ENCODE measurements around the gene EXTL2. TPM values are rescaled to one million over a fixed set of nuclear protein-coding genes. Genes with fewer than 3 reads are reported as not detected.
A peak's percentile ranks its signal among the peaks of the same experiment; 100 is the strongest.

EXTL2 gene
- total RNA-seq, 2 experiments from 2014 or later, result 2.4 to 3.5 TPM

DNA sequence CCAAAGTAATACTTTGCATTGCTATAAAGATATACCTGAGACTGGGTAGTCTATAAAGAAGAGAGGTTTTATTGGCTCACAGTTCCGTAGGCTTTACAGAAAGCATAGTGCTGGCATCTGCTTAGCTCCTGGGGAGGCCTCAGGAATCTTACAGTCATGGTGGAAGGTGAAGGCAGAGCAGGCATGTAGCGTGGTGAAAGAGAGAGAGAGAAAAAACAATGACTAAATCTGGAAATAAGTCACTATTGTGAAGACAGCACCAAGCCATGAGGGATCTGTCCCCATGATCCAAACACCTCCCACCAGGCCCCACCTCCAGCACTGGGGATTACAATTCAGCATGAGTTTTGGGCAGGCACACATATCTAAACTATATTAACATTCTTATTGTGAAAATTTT, 31.6 kb upstream of the EXTL2 start:
- POLR2A ChIA-PET, result no interaction called here
- H3K36me3 Mint-ChIP-seq (ENCODE audit: low read depth), result peaks cover 33% of the 10 kb centered on the region
- no peak overlapping the region for H3K27ac Mint-ChIP-seq
- CTCF ChIA-PET, result no interaction called here
- DNase-seq, result no peak
- H3K4me1 Mint-ChIP-seq, result peaks cover 40% of the 10 kb centered on the region
- no peaks in the 10 kb centered on the region for H3K27me3 Mint-ChIP-seq
- H3K9me3 Mint-ChIP-seq, result peaks cover 9% of the 10 kb centered on the region
- no peak overlapping the region for H3K4me3 Mint-ChIP-seq

GRCh38 chr1:100924991-100925390, 30.3 kb upstream of the EXTL2 start:
- H3K27ac Mint-ChIP-seq, result peak overlapping the region; percentile 69
- CTCF ChIA-PET, result interaction anchor here (1.6 kb wide), 1 partner anchor 17 kb away, joined by 3 read pairs; no protein-coding TSS in a partner anchor
- H3K4me3 Mint-ChIP-seq, result no peak overlapping the region
- peaks cover 30% of the 10 kb centered on the region for H3K36me3 Mint-ChIP-seq (ENCODE audit: low read depth)
- POLR2A ChIA-PET, result no interaction called here
- H3K9me3 Mint-ChIP-seq, result peaks cover 9% of the 10 kb centered on the region
- no peaks in the 10 kb centered on the region for H3K27me3 Mint-ChIP-seq
- DNase-seq, result no peak
- peaks cover 37% of the 10 kb centered on the region for H3K4me1 Mint-ChIP-seq

GRCh38 chr1:100924212-100924611, 29.6 kb upstream of the EXTL2 start:
- DNase-seq, result no peak
- Mint-ChIP-seq H3K27ac (peak overlapping the region; percentile 67), H3K36me3 (ENCODE audit: low read depth) (peaks cover 27% of the 10 kb centered on the region), H3K27me3 (no peaks in the 10 kb centered on the region), H3K4me1 (peaks cover 30% of the 10 kb centered on the region), H3K4me3 (no peak overlapping the region), H3K9me3 (peaks cover 9% of the 10 kb centered on the region)
- CTCF ChIA-PET, result interaction anchor here (1.6 to 1.7 kb wide), 2 partner anchors 18 to 314 kb away, joined by 3 to 4 read pairs; no protein-coding TSS in a partner anchor
- POLR2A ChIA-PET, result no interaction called here

DNA sequence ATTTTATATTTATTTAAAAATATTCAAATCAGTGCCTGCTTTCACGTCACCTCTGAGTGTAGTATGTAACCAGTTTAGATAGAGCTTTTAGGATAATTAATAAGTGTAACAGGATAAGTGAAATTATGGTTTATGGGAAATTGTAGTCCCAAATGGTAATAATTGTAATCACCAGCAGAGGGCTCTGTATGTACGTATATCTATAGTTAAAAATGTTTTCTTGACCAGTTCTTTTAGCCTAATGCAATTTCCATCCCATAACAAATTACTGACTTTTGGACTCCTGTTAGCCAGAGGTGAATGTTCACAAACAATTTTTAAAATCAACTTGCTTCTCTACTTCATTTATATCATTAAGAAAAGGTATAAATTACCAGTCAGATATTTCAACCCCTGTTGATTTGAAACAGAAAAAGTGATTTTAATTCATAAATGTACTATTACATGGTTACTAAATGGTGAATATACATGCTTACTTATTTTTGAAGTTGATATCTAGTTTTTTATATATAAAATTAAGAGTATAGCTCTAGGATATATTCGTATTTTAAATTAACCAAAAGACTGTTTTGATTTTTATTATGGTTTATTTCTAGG, 26.6 kb upstream of the EXTL2 start:
- POLR2A ChIA-PET, result no interaction called here
- CTCF ChIA-PET, result interaction anchor here (1.0 kb wide), 1 partner anchor 316 kb away, joined by 3 read pairs; the partner anchor contains the start of gene S1PR1
- Mint-ChIP-seq H3K4me3 (no peak overlapping the region), H3K36me3 (ENCODE audit: low read depth) (peaks cover 42% of the 10 kb centered on the region), H3K4me1 (peaks cover 30% of the 10 kb centered on the region), H3K27me3 (no peaks in the 10 kb centered on the region), H3K27ac (peak overlapping the region; percentile 20), H3K9me3 (peaks cover 8% of the 10 kb centered on the region)
- DNase-seq, result peak; percentile 36

- Mint-ChIP-seq H3K27ac (no peak overlapping the region), H3K36me3 (ENCODE audit: low read depth) (peaks cover 59% of the 10 kb centered on the region), H3K4me1 (peaks cover 16% of the 10 kb centered on the region), H3K27me3 (no peaks in the 10 kb centered on the region), H3K9me3 (no peaks in the 10 kb centered on the region), H3K4me3 (no peak overlapping the region)
- DNase-seq, result no peak
- CTCF ChIA-PET, result no interaction called here
- POLR2A ChIA-PET, result no interaction called here
These were observed 17.4 kb upstream of the EXTL2 start for GRCh38 chr1:100912019-100912418.

- DNase-seq, result no peak
- Mint-ChIP-seq H3K27ac (no peak overlapping the region), H3K27me3 (no peaks in the 10 kb centered on the region), H3K9me3 (peaks cover 9% of the 10 kb centered on the region), H3K36me3 (ENCODE audit: low read depth) (peaks cover 68% of the 10 kb centered on the region), H3K4me1 (peaks cover 17% of the 10 kb centered on the region), H3K4me3 (no peak overlapping the region)
- ChIA-PET CTCF (interaction anchor here (0.9 to 1.2 kb wide), 3 partner anchors 10 to 306 kb away, joined by 3 to 5 read pairs (median 4); partner anchors contain the start of gene EXTL2), POLR2A (no interaction called here)
These were observed 14.4 kb upstream of the EXTL2 start for GRCh38 chr1:100909018-100909417.

GRCh38 chr1:100907887-100908286, 13.2 kb upstream of the EXTL2 start:
- POLR2A ChIA-PET, result no interaction called here
- Mint-ChIP-seq H3K9me3 (peaks cover 9% of the 10 kb centered on the region), H3K27ac (peak overlapping the region; percentile 22)

DNA sequence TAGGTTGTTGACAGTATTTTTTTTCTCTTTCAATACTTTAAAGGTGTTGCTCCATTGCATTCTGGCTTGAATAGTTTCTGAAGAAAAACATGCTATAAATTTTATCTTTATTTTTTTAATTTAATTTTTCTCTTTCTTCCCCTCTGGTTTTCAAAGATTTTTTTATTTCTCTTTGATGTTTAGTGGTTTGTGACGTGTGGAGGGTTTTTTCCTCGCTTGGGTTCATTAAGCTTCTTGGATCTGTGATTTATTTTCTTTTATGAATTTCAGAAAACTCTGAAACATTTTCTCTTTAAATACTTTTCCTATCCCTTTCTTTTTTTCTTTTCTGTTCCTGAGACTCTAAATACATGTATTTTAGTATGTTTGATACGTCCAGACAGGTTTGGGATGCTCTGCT, 10.5 kb upstream of the EXTL2 start:
- POLR2A ChIA-PET, result no interaction called here
- Mint-ChIP-seq H3K27ac (no peak overlapping the region), H3K36me3 (ENCODE audit: low read depth) (peaks cover 57% of the 10 kb centered on the region), H3K4me1 (peaks cover 26% of the 10 kb centered on the region), H3K27me3 (no peaks in the 10 kb centered on the region), H3K9me3 (peaks cover 9% of the 10 kb centered on the region), H3K4me3 (no peak overlapping the region)
- DNase-seq, result no peak
- CTCF ChIA-PET, result interaction anchor here (1.5 kb wide), 1 partner anchor 383 kb away, joined by 7 read pairs; no protein-coding TSS in a partner anchor

More at GRCh38 chr1:100907887-100908286, 13.2 kb upstream of the EXTL2 start:
- no peak for DNase-seq
- Mint-ChIP-seq H3K4me3 (no peak overlapping the region), H3K36me3 (ENCODE audit: low read depth) (peaks cover 61% of the 10 kb centered on the region), H3K27me3 (no peaks in the 10 kb centered on the region), H3K4me1 (peaks cover 16% of the 10 kb centered on the region)
- CTCF ChIA-PET, result interaction anchor here (0.9 to 2.2 kb wide), 2 partner anchors 308 to 402 kb away, joined by 3 to 8 read pairs; no protein-coding TSS in a partner anchor

DNA sequence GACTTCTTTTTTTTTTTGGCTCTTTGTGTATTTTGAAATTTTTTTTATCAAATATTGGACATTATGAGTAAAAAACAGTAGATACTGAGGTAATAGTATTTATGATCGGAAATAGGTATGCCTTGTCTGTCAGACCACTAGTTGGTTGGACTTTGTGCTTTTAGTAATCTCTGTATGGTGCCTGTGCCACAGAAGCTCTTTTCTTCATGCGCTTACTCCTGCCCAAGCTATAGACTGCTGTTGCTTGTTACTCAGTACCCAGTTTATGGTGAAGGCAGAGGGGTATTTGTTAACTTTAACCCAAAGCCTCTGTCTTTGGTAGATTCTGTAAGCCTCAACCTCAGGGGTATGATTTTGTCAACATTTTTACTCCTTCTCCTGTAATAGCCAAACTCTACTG, 9.9 kb upstream of the EXTL2 start:
- no peak overlapping the region for H3K4me3 Mint-ChIP-seq
- CTCF ChIA-PET, result interaction anchor here (0.6 to 1.5 kb wide), 3 partner anchors 12 to 391 kb away, joined by 3 to 7 read pairs (median 3); no protein-coding TSS in a partner anchor

DNA sequence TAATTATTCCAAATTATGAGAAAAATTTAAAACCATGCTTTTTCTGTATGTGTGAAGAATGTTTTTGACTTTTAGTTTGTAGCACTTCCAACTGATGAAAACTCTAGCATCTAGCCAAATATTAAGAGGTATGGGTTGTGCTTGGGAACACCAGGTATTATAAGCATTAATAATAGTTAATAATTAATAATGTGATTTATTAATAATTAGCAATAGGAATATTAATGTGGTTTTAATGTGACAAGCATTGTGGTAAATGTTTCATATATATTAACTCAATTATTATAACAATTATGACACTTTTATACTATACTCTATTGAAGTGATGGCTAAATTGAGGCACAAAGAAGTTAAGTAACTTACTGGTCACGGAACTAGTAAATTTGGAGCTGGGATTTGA, 9.1 kb upstream of the EXTL2 start:
- Mint-ChIP-seq H3K27me3 (no peaks in the 10 kb centered on the region), H3K4me3 (no peak overlapping the region), H3K9me3 (peaks cover 9% of the 10 kb centered on the region), H3K36me3 (ENCODE audit: low read depth) (peaks cover 64% of the 10 kb centered on the region), H3K4me1 (peaks cover 37% of the 10 kb centered on the region), H3K27ac (no peak overlapping the region)
- ChIA-PET CTCF (interaction anchor here (0.6 to 1.5 kb wide), 3 partner anchors 11 to 390 kb away, joined by 3 to 7 read pairs (median 3); no protein-coding TSS in a partner anchor), POLR2A (no interaction called here)
- DNase-seq, result no peak

More for the DNA sequence above, 9.9 kb upstream of the EXTL2 start:
- H3K27ac Mint-ChIP-seq, result no peak overlapping the region
- H3K9me3 Mint-ChIP-seq, result peaks cover 9% of the 10 kb centered on the region
- H3K27me3 Mint-ChIP-seq, result no peaks in the 10 kb centered on the region
- no peak for DNase-seq
- peaks cover 61% of the 10 kb centered on the region for H3K36me3 Mint-ChIP-seq (ENCODE audit: low read depth)
- peaks cover 30% of the 10 kb centered on the region for H3K4me1 Mint-ChIP-seq
- POLR2A ChIA-PET, result no interaction called here

DNA sequence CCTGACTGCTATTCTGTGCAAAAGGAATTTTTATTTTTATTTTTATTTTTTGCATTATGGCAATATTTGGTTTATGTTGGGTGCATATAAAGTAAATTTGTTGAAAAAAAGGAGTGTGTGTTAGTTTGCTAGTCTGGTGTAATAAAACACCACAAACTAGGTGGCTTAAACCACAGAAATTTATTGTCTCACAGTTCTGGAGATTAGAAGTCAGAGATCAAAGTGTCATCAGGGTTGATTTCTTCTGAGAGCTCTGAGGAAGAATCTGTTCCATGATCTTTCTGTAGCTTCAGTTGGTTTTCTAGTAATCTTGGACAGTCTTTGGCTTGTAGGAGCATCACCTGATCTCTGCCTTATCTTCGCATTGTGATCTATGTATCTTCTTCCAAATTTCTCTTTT, 7.7 kb upstream of the EXTL2 start:
- Mint-ChIP-seq H3K27ac (no peak overlapping the region), H3K4me1 (peaks cover 42% of the 10 kb centered on the region)
- CTCF ChIA-PET, result interaction anchor here (1.2 to 1.7 kb wide), 2 partner anchors 386 to 397 kb away, joined by 3 read pairs; no protein-coding TSS in a partner anchor

DNA sequence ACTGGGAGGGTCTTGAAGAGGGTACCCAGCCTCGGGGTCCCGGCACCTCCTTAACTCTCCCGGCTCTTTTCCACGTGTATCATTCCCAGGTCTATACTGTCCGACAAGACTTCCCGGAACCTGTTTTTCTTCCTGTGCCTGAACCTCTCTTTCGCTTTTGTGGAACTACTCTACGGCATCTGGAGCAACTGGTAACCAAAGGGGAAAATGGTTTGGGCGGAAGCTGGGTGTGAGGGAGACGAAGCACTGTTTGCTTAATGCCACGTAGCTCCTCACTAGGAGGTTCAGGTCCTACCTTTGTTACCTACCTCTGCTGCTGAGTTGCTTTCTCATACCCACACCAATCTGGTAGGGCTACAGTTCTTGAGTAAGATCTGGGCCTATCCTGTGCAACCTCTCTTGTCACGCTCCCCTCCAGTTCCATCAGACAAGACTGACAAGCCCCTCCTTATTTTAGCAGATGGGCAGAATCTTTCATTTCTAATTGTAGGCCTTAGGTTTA, 1.9 kb upstream of the EXTL2 start:
- peaks cover 4% of the 10 kb centered on the region for H3K9me3 Mint-ChIP-seq
- ChIA-PET CTCF (interaction anchor here (2.0 kb wide), 1 partner anchor 10 kb away, joined by 4 read pairs; no protein-coding TSS in a partner anchor), POLR2A (interaction anchor here (0.5 kb wide), 1 partner anchor 670 kb away, joined by 3 read pairs; no protein-coding TSS in a partner anchor)
- peaks cover 35% of the 10 kb centered on the region for H3K36me3 Mint-ChIP-seq (ENCODE audit: low read depth)
- peak; percentile 65 for DNase-seq
- no peaks in the 10 kb centered on the region for H3K27me3 Mint-ChIP-seq
- peak overlapping the region; percentile 97 for H3K4me3 Mint-ChIP-seq
- H3K4me1 Mint-ChIP-seq, result peaks cover 53% of the 10 kb centered on the region
- peak overlapping the region; percentile 97 for H3K27ac Mint-ChIP-seq

More for the DNA sequence above, 7.7 kb upstream of the EXTL2 start:
- Mint-ChIP-seq H3K4me3 (no peak overlapping the region), H3K27me3 (no peaks in the 10 kb centered on the region), H3K36me3 (ENCODE audit: low read depth) (peaks cover 61% of the 10 kb centered on the region), H3K9me3 (peaks cover 9% of the 10 kb centered on the region)
- POLR2A ChIA-PET, result no interaction called here
- no peak for DNase-seq

Measured in activated CD4-positive, alpha-beta T cell treated with anti-CD3 and anti-CD28 coated beads, Interleukin-2, amount 10 ng/mL, durations not matched to agents 7 days and 5 days (primary cell).